ENCODE results near the gene PLA2G1B.

The PLA2G1B gene

DNA sequence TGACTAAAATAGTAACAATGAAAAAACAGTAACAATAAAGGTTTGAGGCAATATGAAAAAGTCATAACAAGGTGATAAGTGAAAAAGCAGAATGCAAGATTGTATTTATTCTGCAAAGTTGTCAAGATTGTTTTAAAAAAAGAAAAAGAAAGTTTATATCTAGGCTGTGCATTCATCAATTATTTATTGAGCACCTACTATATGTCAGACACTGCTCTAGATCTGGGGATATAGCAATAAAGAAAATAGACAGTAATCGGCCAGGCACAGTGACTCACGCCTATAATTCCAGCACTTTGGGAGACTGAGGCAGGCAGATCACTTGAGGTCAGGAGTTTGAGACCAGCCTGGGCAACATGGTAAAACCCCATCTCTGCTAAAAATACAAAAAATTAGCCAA is 3.8 kb downstream of the PLA2G1B start:
- DNase-seq: no peak

DNA sequence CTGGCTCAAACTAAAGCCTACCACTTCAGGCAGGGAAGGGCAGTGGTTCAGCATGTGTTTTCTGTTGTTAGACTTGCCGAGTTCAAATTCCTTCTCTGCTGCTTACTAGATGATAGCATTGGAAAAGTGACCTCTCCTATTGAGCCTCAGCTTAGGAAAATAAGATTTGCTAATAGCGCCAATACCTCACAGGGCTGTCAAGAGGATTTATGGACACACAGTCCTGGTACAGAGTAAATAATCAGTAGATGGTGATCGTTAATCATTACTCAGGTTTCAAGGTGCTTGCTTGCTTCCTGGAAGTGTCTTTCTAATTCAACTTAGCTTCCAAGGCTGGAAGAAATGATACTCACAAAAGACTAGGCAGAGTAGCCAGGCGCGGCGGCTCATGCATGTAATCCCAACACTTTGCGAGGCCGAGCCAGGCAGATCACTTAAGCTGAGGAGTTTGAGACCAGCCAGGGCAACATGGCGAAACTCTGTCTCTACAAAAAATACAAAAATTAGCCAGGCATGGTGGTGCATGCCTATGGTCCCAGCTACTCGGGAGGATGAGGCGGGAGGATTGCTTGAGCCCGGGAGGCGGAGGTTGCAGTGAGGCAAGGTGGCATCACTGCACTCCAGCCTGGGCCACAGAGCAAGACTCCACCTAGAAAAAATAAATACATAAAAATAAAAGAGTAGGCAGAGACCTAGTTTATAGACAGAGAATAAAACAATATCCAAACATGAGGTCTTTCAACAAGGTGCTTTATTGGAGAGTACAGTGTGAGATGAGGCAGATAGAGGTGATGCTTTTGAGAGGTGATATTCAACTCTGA is 6.0 kb downstream of the PLA2G1B start:
- no peak for DNase-seq

DNA sequence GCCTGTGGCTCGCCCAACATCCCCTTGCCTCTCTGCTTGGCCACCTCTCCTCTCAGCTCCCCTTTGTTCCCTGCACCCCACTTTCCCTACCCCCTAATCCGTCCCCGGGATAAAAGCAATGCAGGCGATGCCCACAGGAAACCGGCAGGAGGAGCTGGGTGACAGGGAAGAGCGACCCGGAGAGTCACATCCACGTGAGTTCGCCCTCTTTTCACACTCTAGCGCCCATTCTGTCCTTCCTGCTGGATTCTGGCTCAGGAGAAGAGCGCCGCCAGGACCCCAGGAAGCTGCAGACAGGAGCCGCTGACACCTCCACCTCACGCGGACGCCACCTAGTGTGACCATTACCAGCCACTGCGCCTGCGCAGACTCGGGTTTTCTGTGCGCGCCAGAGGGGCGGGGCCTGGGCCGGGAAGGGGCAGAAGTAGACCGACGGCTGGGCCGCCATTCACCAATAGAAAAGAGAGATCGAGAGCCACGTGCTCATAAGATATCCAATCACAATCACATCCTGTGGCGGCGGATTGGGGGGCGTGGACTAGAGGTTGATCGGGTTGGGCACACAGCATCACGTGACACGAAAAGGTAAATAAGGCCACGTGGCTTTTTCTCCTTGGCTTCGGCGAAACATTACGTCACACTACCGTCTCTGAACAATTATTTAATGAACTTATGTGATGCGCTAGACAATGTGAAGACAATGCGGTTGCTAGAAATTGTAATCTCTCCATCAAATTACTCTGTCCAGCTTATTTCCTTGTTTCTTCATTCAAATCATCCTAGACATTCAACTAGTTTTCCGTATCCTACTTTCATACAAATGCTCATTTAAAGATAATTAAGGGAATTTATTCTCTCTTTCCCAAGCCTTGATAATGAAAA is 10.1 kb downstream of the PLA2G1B start:
- peak; percentile 94 to 100 (median 99) for DNase-seq

DNA sequence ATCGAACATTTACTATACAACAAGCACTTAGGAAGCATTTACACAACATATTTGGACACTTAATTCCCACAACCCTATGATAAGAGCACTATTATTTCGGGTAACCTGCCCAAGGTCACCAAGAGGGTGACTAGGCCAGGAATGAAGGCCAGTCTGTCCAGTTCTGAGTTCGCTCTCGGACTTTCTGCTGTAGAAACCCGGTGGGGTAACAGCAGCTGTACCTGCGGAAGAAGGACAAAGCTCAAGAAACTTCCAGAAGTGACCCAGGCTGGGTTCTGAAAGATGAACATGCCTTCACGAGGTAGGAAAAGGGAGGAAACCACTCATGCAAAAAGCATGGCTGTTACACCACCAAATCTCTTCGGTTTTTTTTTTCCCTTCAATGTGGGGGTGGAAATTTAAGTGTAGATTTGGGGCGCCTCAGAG is 10.8 kb downstream of the PLA2G1B start:
- peak in 1 of 14 donors; percentile 20 for DNase-seq

DNA sequence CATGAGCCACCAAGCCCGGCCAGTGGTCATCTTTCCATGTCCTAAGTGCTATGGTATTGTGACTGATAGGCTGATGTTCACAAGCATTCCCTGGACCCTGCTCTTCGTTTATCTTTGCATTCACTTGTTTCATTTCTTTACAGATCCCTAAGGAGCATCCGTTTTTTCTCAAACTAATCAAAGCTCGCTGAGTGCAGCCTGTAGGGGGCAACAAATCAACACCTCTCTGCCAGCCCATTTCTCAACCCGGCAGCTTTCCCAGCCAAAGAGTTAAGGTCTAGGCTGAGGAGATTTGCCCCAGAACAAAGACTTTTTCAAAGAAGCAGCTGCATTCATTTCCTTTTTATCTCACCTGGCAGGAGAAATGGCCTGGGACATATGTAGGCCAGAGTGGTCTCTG is 13.4 kb downstream of the PLA2G1B start:
- DNase-seq: no peak

DNA sequence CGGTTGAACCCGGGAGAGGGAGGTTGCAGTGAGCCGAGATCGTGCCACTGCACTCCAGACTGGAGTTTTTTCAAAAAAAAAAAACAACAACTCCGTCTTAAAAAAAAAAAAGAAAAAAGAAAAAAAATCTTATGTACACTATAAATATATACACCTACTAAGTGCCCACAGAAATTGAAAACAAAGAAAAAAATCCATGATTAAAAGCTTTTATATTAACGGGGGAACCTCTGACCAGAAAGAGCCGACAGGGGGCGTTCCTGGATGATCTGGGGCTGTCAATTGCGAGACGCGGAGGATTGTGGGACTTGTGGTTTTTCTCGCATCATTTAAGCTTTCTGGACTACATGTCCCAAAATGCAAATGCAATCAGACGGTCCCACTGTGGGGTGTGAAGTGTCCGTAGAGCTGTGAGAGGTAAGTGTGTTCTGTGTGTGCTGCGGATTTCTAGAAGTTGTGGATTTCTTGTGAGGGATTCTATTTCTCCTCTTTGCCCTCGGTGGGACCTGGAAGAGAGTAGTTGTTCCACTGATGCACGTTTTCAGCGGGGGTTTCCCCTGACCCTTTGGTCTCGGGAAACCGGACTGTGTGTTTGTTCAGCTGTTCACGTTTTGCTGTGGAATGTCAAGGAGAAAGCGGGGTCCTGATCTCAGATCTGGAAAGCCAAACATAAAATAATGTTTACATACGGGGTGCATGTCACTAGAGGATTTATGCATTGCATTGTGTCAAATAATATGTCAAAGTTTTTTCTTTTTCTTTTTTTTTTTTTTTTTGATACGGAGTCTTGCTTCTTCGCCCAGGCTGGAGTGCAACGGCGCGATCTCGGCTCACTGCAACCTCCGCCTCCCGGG is 25.4 kb downstream of the PLA2G1B start, which contains the start of gene SIRT4:
Gene SIRT4 (plus strand): TSS at position 360 of the 854 bp plus-strand sequence. CDS start 1,241 bp downstream, outside the sequence.
- DNase-seq: peak; percentile 20 to 93 (median 79)

DNA sequence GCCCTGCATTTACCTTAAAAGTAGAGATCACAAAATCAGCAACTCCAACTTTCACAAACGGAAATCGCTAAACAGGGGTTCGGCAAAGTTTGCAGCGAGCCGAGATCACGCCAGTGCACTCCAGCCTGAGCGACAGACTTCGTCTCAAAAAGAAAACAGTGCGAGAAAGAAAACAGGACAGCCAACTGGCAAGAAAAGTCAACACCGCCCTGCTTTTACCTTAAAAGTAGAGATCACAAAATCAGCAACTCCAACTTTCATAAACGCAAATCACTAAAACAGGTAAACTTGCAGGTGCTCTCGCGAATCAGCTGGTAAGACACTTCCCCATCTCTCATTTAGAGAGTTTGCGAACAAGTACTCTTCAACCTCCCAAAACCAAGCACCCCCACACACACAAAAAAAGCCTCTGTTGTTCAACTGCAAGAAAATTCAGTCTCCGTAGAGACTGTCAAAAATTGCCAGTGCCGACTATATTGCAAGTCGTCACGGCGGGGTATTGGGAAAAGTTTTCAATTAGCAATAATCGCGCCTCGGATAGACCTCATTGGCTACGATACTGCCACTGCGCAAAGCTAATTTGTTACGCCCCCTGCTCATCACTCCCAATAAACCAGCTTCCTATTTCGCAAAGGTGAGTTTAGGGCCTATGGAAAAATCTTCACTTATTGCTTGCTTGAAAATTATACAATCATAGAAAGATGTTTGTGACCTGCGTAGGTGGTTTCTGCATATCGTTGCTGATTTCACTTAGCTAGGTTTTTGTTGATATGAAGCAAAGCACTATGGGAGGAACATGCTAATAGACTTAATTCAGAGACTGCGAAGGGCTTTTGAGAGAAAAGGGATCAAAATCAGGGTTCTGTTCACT is 34.7 kb downstream of the PLA2G1B start, which contains the start of gene RNU4-1:
Gene RNU4-1 (minus strand): TSS at position 577 of the 871 bp plus-strand sequence.
- peak in 13 of 14 donors; percentile 10 to 87 (median 74) for DNase-seq

DNA sequence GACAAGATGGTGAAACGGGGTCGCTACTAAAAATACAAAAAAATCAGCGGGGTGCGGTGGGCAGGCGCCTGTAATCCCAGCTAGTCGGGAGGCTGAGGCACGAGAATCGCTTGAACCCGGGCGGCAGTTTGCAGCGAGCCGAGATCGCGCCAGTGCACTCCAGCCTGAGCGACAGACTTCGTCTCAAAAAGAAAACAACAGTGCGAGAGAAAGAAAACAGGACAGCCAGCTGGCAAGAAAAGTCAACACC is 35.2 kb downstream of the PLA2G1B start:
- DNase-seq: peak in 1 of 14 donors; percentile 58

DNA sequence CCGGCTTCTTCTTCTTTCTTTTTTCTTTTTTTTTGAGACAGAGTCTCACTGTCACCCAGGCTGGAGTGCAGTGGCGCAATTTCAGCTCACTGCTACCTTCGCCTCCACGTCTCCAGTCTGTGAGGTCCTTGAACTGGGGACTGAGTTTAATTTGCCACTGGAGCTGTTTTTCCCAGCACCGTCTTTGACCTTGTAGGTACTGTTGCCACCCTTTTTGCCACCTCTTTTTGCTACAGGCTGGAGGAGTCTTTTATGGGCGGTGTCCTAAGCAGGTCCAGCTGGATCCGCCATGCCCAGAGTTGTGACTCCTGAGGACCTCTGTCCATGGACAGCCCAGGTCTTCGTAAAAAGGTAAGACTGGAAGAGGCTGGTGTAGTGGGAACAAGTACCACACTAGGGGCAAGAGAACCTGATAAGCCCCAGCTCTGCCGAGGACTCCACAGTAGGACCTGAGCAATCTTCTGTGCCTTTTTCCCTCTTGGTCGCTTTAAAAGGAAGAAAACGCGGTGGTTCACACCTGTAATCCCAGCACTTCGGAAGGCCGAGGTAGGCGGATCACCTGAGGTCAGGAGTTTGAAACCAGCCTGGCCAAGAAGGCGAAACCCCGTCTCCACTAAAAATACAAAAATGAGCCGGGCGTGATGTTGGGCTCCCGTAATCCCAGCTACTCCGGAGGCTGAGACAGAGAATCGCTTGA is 36.8 kb downstream of the PLA2G1B start:
- peak in 8 of 14 donors; percentile 10 to 40 (median 27) for DNase-seq

DNA sequence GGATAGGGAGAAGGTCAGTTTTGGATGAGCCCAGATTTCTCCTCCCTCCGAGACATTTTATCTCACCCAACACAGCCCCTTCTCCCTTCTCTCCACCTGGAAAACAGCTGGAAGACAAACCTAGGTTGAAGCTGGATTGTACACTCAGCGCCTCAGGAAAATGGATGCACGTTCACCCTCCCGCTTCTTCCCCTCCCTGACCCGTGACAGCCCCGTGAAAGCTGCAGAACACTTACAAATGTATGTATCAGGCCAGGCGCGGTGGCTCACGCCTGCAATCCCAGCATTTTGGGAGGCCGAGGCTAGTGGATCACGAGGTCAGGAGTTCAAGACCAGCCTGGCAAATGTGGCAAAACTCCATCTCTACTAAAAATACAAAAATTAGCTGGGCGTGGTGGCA is 40.1 kb downstream of the PLA2G1B start:
- DNase-seq: no peak

DNA sequence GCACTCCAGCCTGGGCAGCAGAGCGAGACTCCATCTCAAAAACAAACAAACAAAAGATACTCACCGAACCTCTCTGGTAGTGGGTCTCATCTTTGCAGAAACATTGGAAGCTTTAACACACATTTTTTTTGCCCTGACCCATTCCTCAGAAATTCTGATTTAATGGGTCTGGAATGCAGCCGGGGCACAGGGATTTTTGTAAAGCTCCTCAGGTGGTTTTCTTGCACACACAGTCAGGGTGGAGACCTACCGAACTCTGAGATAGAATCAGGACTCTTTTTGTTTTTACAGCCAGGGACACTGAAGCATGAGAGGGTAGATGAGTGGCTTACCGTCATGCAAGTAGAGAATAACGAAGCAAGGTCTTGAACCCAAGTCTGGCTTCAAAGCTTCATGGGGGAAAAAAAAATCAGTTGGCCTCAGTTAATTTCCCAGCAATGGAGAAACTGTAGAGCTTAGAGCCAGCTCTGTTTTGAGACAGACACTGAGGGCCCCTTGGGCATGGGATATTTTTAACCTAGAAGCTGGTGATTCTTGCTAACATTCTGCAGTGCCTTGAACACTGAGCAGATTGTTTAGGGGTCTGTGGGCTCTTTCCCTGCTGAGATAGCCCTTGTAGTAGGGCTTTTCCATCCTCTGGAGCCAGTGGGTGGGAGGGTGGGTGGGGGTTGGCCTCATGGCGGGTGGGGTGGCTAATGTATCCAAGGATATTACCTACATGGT is 40.6 kb downstream of the PLA2G1B start:
- DNase-seq: no peak

DNA sequence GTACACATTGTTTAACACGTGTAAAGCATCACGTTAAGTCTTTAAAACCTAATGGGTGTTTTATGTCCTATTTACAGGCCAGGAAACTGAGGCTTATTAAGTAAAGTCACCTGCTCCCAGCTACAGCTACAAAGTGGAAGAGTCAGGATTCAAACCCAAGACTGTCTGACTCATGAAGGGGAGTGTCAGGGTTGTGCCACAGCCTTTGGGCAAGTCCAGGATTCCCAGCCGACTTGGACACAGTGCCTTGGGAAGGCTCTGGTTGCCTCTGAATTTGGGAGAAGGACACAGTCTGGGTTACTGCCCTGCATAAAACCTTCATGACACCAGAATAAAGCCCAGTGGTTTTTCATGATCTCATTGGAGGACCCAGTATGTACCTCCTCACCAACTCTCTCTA is 43.2 kb downstream of the PLA2G1B start:
- no peak for DNase-seq

DNA sequence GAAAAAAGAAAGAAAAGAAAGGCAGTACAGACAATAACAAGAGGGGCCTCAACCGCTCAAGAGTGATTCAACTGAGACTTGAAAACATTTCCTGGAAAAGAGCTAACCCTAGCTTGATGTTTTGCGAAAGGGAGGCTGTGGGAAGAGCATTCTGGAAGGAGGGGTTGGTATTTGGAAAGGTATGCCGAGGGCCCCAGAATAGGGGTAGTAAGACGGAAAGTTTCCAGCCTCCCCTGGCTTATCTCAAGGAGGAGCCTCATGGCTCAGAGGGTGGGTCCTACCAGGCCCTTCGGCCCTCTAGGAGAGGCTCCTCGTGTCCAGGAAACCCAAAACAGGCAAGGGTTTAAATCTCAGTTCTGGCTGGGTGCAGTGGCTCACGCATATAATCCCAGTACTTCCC is 44.3 kb downstream of the PLA2G1B start:
- no peak for DNase-seq

DNA sequence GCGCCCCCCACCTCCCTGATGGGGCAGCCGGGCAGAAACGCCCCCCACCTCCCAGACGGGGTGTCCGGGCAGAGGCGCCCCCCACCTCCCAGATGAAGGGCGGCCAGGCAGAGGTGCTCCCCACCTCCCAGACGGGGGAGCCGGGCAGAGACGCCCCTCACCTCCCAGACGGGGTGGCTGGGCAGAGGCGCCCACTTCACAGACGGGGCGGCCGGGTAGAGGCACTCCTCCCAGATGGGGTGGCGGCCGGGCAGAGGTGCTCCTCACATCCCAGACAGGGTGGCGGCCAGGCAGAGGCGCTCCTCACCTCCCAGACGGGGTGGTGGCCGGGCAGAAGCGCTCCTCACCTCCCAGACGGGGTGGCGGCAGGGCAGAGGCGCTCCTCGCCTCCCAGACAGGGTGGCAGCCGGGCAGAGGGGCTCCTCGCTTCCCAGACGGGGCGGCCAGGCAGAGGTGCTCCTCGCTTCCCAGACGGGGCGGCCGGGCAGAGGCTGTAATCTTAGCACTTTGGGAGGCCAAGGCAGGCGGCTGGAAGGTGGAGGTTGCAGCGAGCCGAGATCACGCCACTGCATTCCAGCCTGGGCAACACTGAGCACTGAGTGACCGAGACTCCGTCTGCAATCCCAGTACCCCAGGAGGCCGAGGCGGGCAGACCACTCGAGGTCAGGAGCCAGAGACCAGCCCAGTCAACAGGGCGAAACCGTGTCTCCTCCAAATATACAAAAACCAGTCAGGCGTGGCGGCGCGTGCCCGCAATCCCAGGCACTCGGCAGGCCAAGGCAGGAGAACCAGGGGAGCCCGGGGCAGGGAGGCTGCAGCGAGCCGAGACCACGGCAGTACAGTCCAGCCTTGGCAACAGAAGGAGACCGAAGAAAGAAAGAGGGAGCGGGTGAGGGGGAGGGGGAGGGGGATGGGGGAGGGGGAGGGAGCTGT is 49.2 kb downstream of the PLA2G1B start:
- DNase-seq: no peak

DNA sequence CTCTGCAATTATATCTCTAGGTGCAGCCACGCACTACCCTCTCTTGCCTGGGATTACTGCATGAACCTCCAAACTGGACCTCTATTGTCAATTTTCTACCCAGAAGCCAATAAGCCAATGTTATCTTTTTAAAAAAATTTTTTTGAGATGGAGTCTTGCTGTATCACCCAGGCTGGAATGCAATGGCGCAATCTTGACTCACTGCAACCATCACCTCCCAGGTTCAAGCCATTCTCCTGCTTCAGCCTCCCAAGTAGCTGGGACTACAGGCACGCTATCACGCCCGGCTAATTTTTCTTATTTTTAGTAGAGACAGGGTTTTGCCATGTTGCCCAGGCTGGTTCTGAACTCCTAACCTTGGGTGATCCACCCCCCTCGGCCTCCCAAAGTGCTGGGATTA is 50.8 kb downstream of the PLA2G1B start:
- no peak for DNase-seq

Data from C1 segment of cervical spinal cord (tissue), 14 donors.